Thymus (tissue), 11 donors: ENCODE measurements around the gene ADAMTS12. TPM values are rescaled to one million over a fixed set of nuclear protein-coding genes. Genes with fewer than 3 reads are reported as not detected.

Experiments used
- DNase-seq, 9 donors: peaks; one replicate each; pipeline ENCODE4 v3.0.0-alpha.2; 2013; ENCODE audit warnings: low spot score in 9 of 9, low read depth in 6 of 9, missing footprints in 1 of 9
- H3K27ac ChIP-seq, 2 donors: one replicate each; pipeline ENCODE4 v1.5.1; 2013; ENCODE audit warnings: control low read depth in 1 of 2, low read depth in 1 of 2, low read length in 1 of 2, mild to moderate bottlenecking in 1 of 2, moderate library complexity in 1 of 2
- H3K27me3 ChIP-seq, 2 donors: one replicate each; pipeline ENCODE4 v1.5.1; 2013; ENCODE audit warnings: low read length in 1 of 2; ENCODE audit not compliant: control insufficient read depth in 2 of 2, insufficient read depth in 1 of 2
- H3K36me3 ChIP-seq, 2 donors: one replicate each; pipeline ENCODE4 v1.5.1; 2013; ENCODE audit warnings: low read length in 1 of 2, mild to moderate bottlenecking in 1 of 2, moderate library complexity in 1 of 2; ENCODE audit not compliant: control insufficient read depth in 2 of 2, insufficient read depth in 2 of 2
- H3K4me1 ChIP-seq, 2 donors: one replicate each; pipeline ENCODE4 v1.5.1; 2013; ENCODE audit warnings: low read length in 2 of 2; ENCODE audit not compliant: control insufficient read depth in 2 of 2, insufficient read depth in 2 of 2
- H3K4me3 ChIP-seq, 2 donors: one replicate each; pipeline ENCODE4 v1.5.1; 2013; ENCODE audit warnings: low read length in 2 of 2, control low read depth in 1 of 2, mild to moderate bottlenecking in 1 of 2
- H3K9me3 ChIP-seq, 2 donors: one replicate each; pipeline ENCODE4 v1.5.1; 2013; ENCODE audit warnings: low read length in 1 of 2, mild to moderate bottlenecking in 1 of 2; ENCODE audit not compliant: control insufficient read depth in 2 of 2, insufficient read depth in 1 of 2
- WGBS: extraction: QIAGEN DNeasy Blood & Tissue Kit; methylation state at CpG from one replicate; pipeline ENCODE4 v1.1.7; 2013; 5-methylcytosine and 5-hydroxymethylcytosine counted together
- polyA plus RNA-seq: library from polyadenylated mRNA; stranded (reverse); fragments of 200-250 nt; gene quantifications from one replicate; pipeline ENCODE4 v1.2.3, GENCODE V29; 2013
- total RNA-seq: library from RNA; stranded (reverse); fragments of 120-200 nt; gene quantifications from one replicate; pipeline ENCODE4 v1.2.4, GENCODE V29; 2013
- donor health status: healthy.

ADAMTS12 gene
- total and polyA plus RNA-seq, 2 donors: 0.18 to 1.6 TPM

DNA sequence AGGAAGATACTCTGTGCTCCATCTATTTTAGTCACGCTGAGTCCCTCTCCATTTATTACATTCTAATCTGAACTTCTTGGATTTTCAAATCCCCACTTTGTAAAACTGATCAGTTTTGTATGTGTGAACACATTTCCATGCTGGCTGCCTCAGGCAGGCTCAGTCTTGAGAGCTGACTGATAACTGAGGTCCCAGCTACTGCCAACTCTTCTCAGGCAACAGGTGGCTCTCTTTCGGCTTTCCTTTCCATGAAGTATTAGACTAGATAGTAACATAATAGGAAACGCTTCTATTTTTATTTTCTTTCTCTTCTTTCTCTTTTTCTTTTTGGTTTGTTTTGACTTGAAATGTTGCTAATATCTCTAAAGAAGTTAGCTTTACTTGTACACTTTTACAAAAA, 312.6 kb downstream of the ADAMTS12 start:
- Histone ChIP-seq H3K9me3 (no peaks in the 10 kb centered on the region), H3K27me3 (no peaks in the 10 kb centered on the region), H3K4me1 (no peaks in the 10 kb centered on the region), H3K27ac (no peak overlapping the region), H3K4me3 (no peak overlapping the region), H3K36me3 (no peaks in the 10 kb centered on the region)
- no peak for DNase-seq
- 94% methylated on average over 3 of the region's 3 CpGs for WGBS

DNA sequence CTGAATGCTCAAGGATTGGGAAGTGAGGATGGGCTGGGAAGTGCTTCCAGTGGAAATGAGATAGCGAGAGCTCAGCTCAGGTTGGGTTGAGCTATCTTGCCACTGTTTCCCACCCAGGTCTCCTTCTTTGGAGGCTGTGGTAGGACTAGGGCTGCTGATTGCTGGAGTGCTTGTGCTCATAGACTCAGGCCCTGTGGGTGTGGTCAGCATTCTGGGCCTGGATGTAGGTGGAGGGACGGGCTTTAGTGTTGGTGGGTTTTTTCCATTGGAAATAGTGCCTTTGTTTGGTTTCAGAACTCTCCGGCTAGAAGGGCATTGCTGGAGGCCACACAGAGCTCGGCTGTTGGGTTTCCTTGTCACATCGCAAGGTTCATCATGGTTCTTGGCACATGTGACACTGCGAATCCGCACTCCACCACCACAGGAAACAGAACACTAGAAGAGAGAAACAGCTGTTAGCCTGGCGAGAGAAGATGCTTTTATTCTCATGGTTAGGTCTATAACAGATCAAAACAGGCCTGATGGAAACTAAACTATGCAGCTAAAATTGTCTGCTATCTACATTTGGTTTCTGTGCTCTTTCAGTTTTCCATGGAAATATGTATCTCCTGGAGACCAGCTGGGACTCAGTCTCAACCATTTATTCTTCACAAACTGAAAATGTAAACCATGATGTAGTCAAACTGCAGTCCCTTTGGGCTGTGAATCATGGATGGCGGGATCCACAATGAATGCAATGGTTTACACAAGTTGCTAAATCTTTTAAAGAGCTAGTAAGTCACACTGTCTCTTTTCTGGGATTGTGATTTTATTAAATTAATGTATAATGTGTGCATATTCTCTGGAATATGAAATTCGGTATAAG, 314.8 kb downstream of the ADAMTS12 start:
- no peaks in the 10 kb centered on the region for H3K9me3 ChIP-seq
- no peak overlapping the region for H3K4me3 ChIP-seq
- 93% methylated on average over 10 of the region's 10 CpGs for WGBS
- no peaks in the 10 kb centered on the region for H3K36me3 ChIP-seq
- DNase-seq: no peak
- no peak overlapping the region for H3K27ac ChIP-seq
- H3K27me3 ChIP-seq: no peaks in the 10 kb centered on the region
- no peaks in the 10 kb centered on the region for H3K4me1 ChIP-seq

DNA sequence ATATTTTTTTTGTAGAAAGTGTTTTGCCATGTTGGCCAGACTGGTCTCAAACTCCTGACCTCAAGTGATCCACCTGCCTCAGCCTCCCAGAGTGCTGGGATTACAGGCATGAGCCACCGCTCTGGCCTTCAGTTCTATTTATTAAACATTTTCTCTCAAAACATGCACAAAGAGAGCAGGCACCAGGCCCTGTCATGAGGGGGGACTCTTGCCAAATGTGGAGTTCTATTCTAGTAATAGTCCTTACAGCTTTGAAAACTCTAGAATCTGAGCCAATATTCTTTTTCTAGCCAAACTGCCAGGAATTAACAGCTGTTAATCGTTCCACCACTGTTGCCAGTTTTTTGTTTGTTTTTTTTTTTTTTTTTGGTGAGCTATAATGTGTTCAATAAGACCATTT, 326.5 kb downstream of the ADAMTS12 start:
- WGBS: 92% methylated on average over 2 of the region's 2 CpGs
- Histone ChIP-seq H3K4me3 (no peak overlapping the region), H3K4me1 (no peaks in the 10 kb centered on the region), H3K27ac (no peak overlapping the region), H3K27me3 (no peaks in the 10 kb centered on the region), H3K9me3 (no peaks in the 10 kb centered on the region), H3K36me3 (no peaks in the 10 kb centered on the region)
- DNase-seq: no peak

DNA sequence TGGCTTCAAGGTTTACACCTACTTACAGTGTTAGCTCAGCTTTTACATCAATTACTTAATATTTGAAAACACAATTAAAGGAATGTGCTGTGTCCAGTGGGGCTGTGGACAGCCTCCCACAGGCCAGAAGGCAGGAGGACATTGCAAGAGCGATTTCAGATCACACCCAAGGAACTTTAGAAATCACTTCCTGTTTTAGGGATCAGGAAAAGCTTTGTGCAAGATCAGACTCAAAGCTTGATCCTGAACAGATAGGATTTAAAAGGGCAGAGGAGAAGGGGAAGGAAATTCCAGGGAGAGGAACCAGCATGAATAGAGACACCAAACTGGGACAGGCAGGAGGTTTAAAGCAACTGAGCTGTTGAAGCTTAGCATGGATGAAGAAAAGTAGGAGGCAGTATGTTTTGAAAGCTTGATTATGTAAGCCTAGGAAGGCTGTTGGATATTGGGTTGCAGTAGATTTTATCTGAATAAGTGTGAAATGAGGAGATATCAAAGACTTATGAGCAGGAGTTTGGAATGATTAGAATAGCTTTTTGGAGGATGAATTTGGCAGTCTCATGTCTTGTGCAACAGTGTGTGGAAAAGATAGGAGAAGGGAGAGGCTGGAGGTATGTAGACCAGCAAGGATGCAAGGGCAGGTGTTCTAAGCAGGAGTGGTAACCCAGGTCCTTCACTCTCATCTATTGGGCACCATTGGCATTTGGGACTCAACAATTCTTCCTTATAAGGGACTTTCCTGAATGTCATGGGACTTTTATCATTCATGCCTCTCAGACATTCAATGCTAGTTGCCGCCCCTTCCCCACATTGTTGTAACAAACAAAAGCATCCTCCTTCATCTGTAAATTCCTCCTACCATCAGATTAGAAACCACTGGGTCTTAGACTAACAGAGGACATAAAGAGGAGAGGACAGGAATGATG, 327.5 kb downstream of the ADAMTS12 start:
- no peaks in the 10 kb centered on the region for H3K9me3 ChIP-seq
- H3K4me1 ChIP-seq: no peaks in the 10 kb centered on the region

DNA sequence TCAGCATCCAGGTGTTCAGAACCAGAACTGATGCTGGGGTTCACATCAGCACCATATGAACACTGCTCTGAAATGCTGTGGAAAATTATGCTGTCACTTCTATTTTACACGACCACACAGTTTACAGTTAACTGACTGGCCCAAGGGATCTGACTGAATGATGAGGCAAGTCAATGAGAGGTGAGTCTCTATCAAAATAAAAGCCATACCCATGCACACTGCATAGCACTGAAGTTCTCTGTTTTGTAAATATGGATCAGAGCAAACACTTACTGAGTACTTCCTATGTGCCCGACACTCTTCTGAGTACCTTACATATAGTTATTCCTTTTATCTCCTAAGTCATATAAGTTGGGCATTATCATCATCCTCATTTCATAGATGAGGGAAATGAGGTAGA, 328.3 kb downstream of the ADAMTS12 start:
- 91% methylated on average over 2 of the region's 2 CpGs for WGBS
- Histone ChIP-seq H3K27me3 (no peaks in the 10 kb centered on the region), H3K4me3 (no peak overlapping the region), H3K27ac (no peak overlapping the region), H3K9me3 (no peaks in the 10 kb centered on the region), H3K36me3 (no peaks in the 10 kb centered on the region), H3K4me1 (no peaks in the 10 kb centered on the region)
- no peak for DNase-seq

More for the DNA sequence above, 327.5 kb downstream of the ADAMTS12 start:
- Histone ChIP-seq H3K4me3 (no peak overlapping the region), H3K36me3 (no peaks in the 10 kb centered on the region), H3K27ac (no peak overlapping the region), H3K27me3 (no peaks in the 10 kb centered on the region)
- no peak for DNase-seq
- 86% methylated on average over 2 of the region's 2 CpGs for WGBS

DNA sequence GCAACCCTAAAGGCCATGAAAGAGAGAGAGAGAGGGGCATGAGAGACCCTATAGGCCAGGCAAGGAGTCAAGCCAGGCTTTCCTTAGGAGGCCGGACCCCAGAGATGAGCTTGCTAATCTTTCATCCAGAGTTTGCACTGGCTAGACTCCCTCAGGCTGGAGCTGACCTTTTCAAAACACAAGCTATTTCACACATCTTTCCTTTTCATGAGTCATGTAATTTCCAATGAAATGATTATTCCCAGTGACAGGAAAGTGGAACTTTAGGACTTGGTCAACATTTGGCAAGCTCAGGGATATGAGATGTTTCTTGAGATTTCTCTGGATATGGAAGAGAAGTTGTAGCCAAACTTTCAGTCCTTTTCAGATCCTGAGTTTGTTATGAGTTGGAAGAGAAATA, 333.3 kb downstream of the ADAMTS12 start:
- no peak for DNase-seq
- Histone ChIP-seq H3K27ac (no peak overlapping the region), H3K9me3 (no peaks in the 10 kb centered on the region), H3K36me3 (no peaks in the 10 kb centered on the region), H3K4me3 (no peak overlapping the region), H3K4me1 (no peaks in the 10 kb centered on the region), H3K27me3 (no peaks in the 10 kb centered on the region)
- WGBS: 92% methylated on average over 1 of the region's 1 CpG

DNA sequence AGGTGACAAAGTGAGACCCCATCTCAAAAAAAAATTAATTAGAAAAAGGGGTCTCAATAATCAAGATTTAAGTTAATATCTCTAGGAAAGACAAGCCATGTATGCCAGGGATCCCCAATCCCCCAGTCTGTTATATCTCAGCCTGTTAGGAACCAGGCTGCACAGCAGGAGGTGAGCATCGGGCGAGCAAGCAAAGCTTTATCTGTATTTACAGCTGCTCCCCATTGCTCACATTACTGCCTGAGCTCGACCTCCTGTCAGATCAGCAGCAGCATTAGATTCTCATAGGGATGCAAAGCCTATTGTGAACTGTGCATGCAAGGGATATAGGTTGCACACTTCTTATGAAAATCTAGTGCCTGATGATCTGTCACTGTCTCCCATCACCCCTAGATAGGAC, 334.2 kb downstream of the ADAMTS12 start:
- Histone ChIP-seq H3K36me3 (no peaks in the 10 kb centered on the region), H3K4me3 (no peak overlapping the region)
- WGBS: 88% methylated on average over 3 of the region's 3 CpGs

DNA sequence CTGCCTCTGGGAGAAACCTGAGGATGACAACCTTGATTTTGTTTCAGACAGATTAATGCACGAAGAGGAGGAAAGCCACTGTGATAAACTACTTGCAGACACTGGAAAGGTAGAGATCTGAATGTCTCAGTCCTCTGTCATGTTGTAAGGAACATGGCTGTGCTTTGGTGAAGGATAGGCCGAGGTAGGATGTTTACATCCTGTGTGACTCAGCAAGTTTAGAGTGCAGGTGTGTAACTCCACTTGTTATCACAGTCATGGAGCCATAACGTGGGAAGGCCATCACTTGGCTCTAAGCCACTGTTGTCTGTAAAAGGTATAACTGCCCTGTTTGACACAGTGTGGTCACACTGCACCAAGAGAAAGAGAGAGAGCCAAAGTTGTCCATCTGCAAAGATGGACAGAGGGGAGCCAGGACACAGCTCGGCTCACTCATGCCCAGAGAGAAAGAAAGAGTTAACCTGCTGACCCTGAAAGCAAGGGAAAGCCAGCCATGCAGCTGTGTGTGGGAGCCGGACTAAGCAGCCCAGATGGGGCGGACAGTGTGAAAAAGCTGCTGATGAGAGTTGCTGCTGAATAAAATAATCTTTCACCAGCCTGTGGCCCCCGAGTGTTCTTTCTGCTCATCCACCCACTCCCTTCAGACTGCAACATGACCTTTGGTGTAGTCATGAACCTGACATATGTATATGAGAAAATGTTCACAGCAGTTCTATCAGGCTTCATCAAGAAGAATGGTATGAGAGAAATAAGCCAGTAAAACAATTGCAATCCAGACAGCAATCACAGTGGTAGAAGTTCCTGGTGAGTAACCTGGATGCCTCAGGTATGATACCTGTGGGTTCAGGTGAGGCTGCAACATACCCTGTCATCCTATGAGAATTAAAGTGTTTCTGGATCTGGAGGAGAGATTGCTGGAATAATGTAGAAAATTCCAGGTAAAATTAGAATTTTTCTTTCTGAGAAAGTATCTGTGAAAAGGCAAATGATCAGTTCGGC, 335.2 kb downstream of the ADAMTS12 start:
- no peak for DNase-seq
- no peaks in the 10 kb centered on the region for H3K9me3 ChIP-seq
- no peaks in the 10 kb centered on the region for H3K36me3 ChIP-seq
- no peaks in the 10 kb centered on the region for H3K4me1 ChIP-seq
- 74% methylated on average over 8 of the region's 8 CpGs for WGBS
- H3K4me3 ChIP-seq: no peak overlapping the region
- no peaks in the 10 kb centered on the region for H3K27me3 ChIP-seq
- H3K27ac ChIP-seq: no peak overlapping the region

More for the DNA sequence above, 334.2 kb downstream of the ADAMTS12 start:
- Histone ChIP-seq H3K4me1 (no peaks in the 10 kb centered on the region), H3K27ac (no peak overlapping the region), H3K27me3 (no peaks in the 10 kb centered on the region), H3K9me3 (no peaks in the 10 kb centered on the region)
- no peak for DNase-seq
